Mucosa of descending colon (tissue), 3 donors: ENCODE results near the gene L3MBTL3. TPM values are rescaled to one million over a fixed set of nuclear protein-coding genes. Genes with fewer than 3 reads are reported as not detected.
A peak's percentile ranks its signal among the peaks of the same experiment; 100 is the strongest.

Source experiments
- ATAC-seq: fragments of 200-7000 bp; cut with Tn5 transposase; one replicate; pipeline ENCODE4 v1.9.1; 2020; ENCODE audit warnings: mild to moderate bottlenecking, moderate library complexity
- DNase-seq, 3 donors: peaks; one replicate each; pipeline ENCODE4 v3.0.0-alpha.2; 2020
- H3K36me3 ChIP-seq: fragments of 200-600 bp; one replicate; pipeline ENCODE4 v1.8.0; 2021; ENCODE audit warnings: low read depth, mild to moderate bottlenecking
- H3K4me1 ChIP-seq: fragments of 200-600 bp; one replicate; pipeline ENCODE4 v1.8.0; 2021; ENCODE audit warnings: low read depth, mild to moderate bottlenecking
- H3K4me3 ChIP-seq: fragments of 200-600 bp; one replicate; pipeline ENCODE4 v1.8.0; 2021; ENCODE audit warnings: mild to moderate bottlenecking
- H3K9me3 ChIP-seq: fragments of 200-600 bp; one replicate; pipeline ENCODE4 v1.8.0; 2021; ENCODE audit warnings: mild to moderate bottlenecking
- CTCF ChIP-seq: fragments of 200-600 bp; IDR thresholded peaks from one replicate; pipeline ENCODE4 v1.8.0; 2022; ENCODE audit warnings: antibody characterized with exemption, mild to moderate bottlenecking
- intact Hi-C, 2 donors: fragments of 100-400 bp; cut with DNase I in 1 of 2; cut with micrococcal nuclease in 1 of 2; formaldehyde crosslinking; loops; one replicate each; pipeline versions ENCODE4 v1.11.0 to v1.11.1; 2022; cut with DNase I, micrococcal nuclease
- total RNA-seq, 3 donors: library from RNA; stranded (reverse); fragmentation: NEBNext Ultra II Directional in 2 of 3; extraction: Animal tissue kit (Norgen Biotek cat#: 25700) in 2 of 3; gene quantifications; one replicate each; pipeline versions ENCODE4 v1.2.1 to v1.2.4, GENCODE V29; 2021 to 2023
- donor health status: DM: no; HTN: no; CAD: no; lungs with moderate emphysema.
- donor health status: DM: no; HTN: no; CAD: no.
- donor health status: DM: no; HTN: yes; CAD: no.

The L3MBTL3 gene
- total RNA-seq, 3 donors from 2014 or later = 9.2 to 13.0 (median 11.1) TPM

GRCh38 chr6:130158548-130158947 is 140.2 kb downstream of the L3MBTL3 start:
- H3K36me3 ChIP-seq = no peaks in the 10 kb centered on the region
- intact Hi-C loops = no loop called here
- ATAC-seq (no peak), DNase-seq (no peak)
- H3K4me3 ChIP-seq = no peak overlapping the region
- H3K4me1 ChIP-seq = no peaks in the 10 kb centered on the region
- no peak for TF ChIP-seq CTCF
- H3K9me3 ChIP-seq = peaks cover 2% of the 10 kb centered on the region

- DNase-seq (no peak), ATAC-seq (no peak)
- no peak for TF ChIP-seq CTCF
- intact Hi-C loops = no loop called here
- Histone ChIP-seq H3K4me1 (no peaks in the 10 kb centered on the region), H3K9me3 (peaks cover 2% of the 10 kb centered on the region), H3K36me3 (no peaks in the 10 kb centered on the region), H3K4me3 (no peak overlapping the region)
Observed at GRCh38 chr6:130159956-130160355, 141.6 kb downstream of the L3MBTL3 start.

GRCh38 chr6:130161683-130162404 is 143.5 kb downstream of the L3MBTL3 start:
- H3K9me3 ChIP-seq = peaks cover 2% of the 10 kb centered on the region
- TF ChIP-seq CTCF = no peak
- H3K36me3 ChIP-seq = no peaks in the 10 kb centered on the region
- H3K4me3 ChIP-seq = no peak overlapping the region
- peak in 1 of 3 donors; percentile 48 for DNase-seq
- H3K4me1 ChIP-seq = no peaks in the 10 kb centered on the region
- ATAC-seq = no peak
- intact Hi-C loops = no loop called here

- no peak for TF ChIP-seq CTCF
- no peaks in the 10 kb centered on the region for H3K4me1 ChIP-seq
- H3K9me3 ChIP-seq = peaks cover 2% of the 10 kb centered on the region
- no peaks in the 10 kb centered on the region for H3K36me3 ChIP-seq
- intact Hi-C loops = no loop called here
- no peak for DNase-seq
- ATAC-seq = no peak
- no peak overlapping the region for H3K4me3 ChIP-seq
Observed at GRCh38 chr6:130162421-130162820, 144.0 kb downstream of the L3MBTL3 start.

GRCh38 chr6:130163266-130163665 is 144.9 kb downstream of the L3MBTL3 start:
- TF ChIP-seq CTCF = no peak
- no peaks in the 10 kb centered on the region for H3K4me1 ChIP-seq
- DNase-seq = no peak
- intact Hi-C loops = no loop called here
- no peaks in the 10 kb centered on the region for H3K36me3 ChIP-seq
- H3K4me3 ChIP-seq = no peak overlapping the region
- H3K9me3 ChIP-seq = peaks cover 2% of the 10 kb centered on the region
- no peak for ATAC-seq
